Inflammatory macrophage (primary cell): ENCODE results near the gene PCDHB7.
"Not testable (repeated sequence)": the region's sequence is repeated elsewhere in the genome, so short reads cannot be mapped to it uniquely, and the experiment has no call there.

Experiments used
- DNase-seq, 2 donors: peaks; one replicate each; pipeline ENCODE4 v3.0.0-alpha.2; 2020 to 2022

The PCDHB7 gene

DNA sequence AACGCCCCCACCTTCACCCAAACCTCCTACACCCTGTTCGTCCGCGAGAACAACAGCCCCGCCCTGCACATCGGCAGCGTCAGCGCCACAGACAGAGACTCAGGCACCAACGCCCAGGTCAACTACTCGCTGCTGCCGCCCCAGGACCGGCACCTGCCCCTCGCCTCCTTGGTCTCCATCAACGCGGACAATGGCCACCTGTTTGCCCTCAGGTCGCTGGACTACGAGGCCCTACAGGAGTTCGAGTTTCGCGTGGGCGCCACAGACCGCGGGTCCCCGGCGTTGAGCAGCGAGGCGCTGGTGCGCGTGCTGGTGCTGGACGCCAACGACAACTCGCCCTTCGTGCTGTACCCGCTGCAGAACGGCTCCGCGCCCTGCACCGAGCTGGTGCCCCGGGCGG is 52.4 kb downstream of the PCDHB7 start:
- not testable (repeated sequence) for DNase-seq

- DNase-seq: not testable (repeated sequence)
Observed at GRCh38 chr5:141225421-141225820, 53.0 kb downstream of the PCDHB7 start.
